Stomach (tissue), 9 donors: ENCODE measurements around the gene C16orf92. TPM values are rescaled to one million over a fixed set of nuclear protein-coding genes. Genes with fewer than 3 reads are reported as not detected.

Source experiments
- DNase-seq, 2 donors: peaks; one replicate each; pipeline versions ENCODE4 v3.0.0 to v3.0.0-alpha.2; 2013 to 2019
- H3K27ac ChIP-seq, 5 donors: fragments of 200-600 bp in 4 of 5; sonication (generic) in 4 of 5; one replicate each; pipeline ENCODE4 v1.5.1; 2013 to 2019; ENCODE audit warnings: mild to moderate bottlenecking in 1 of 5, moderate library complexity in 1 of 5
- H3K27me3 ChIP-seq, 3 donors: fragments of 200-600 bp; sonication (generic); one replicate each; pipeline ENCODE4 v1.5.1; 2017 to 2019; ENCODE audit warnings: mixed run types in 1 of 3
- H3K36me3 ChIP-seq, 4 donors: fragments of 200-600 bp; sonication (generic); 1 replicate in 3 of 4; 2 replicates in 1 of 4; pipeline ENCODE4 v1.5.1; 2016 to 2019
- H3K4me1 ChIP-seq, 4 donors: fragments of 200-600 bp; sonication (generic); one replicate each; pipeline ENCODE4 v1.5.1; 2016 to 2019
- H3K4me3 ChIP-seq, 4 donors: fragments of 200-600 bp; sonication (generic) in 3 of 4; one replicate each; pipeline ENCODE4 v1.5.1; 2016 to 2019; ENCODE audit warnings: mild to moderate bottlenecking in 1 of 4
- H3K9me3 ChIP-seq, 4 donors: fragments of 200-600 bp; sonication (generic); one replicate each; pipeline ENCODE4 v1.5.1; 2016 to 2019
- EP300 ChIP-seq: sonication (generic); formaldehyde crosslinking; IDR thresholded peaks from one replicate; pipeline ENCODE4 v1.6.1; 2017; ENCODE audit warnings: antibody characterized with exemption
- POLR2A ChIP-seq, 4 donors: fragments of 450-650 bp; IDR thresholded peaks; one replicate each; pipeline ENCODE4 v1.6.1; 2016; ENCODE audit warnings: antibody characterized with exemption in 4 of 4, control low read depth in 2 of 4, mild to moderate bottlenecking in 1 of 4, moderate library complexity in 1 of 4
- POLR2AphosphoS5 ChIP-seq, 3 donors: sonication (generic); formaldehyde crosslinking; IDR thresholded peaks; one replicate each; pipeline ENCODE4 v1.6.1; 2016; ENCODE audit warnings: antibody characterized with exemption in 3 of 3
- WGBS, 5 donors: extraction: QIAGEN DNeasy Blood & Tissue Kit in 3 of 5; methylation state at CpG; one replicate each; pipeline versions ENCODE4 v1.1.5 to v1.1.7; 2013 to 2018; 5-methylcytosine and 5-hydroxymethylcytosine counted together
- intact Hi-C: fragments of 100-400 bp; cut with DNase I; formaldehyde crosslinking; loops from one replicate; pipeline ENCODE4 v1.15.1; 2023; ENCODE audit warnings: low total_unique reads
- polyA plus RNA-seq, 3 donors: library from polyadenylated mRNA; stranded (reverse); fragments of 200-250 nt; gene quantifications; one replicate each; pipeline ENCODE4 v1.2.3, GENCODE V29; 2013
- total RNA-seq, 5 donors: library from RNA; depleted of rRNA; stranded (reverse); fragments of >200 nt; gene quantifications; one replicate each; pipeline versions ENCODE4 v1.1.0 to v1.2.3, GENCODE V29; 2014 to 2016
- TF ChIP-seq, protein P1 (sequence below), 7 experiments: fragments of 450-650 bp in 4 of 7; fragments of 200-600 bp in 3 of 7; sonication (generic) in 3 of 7; IDR thresholded peaks; one replicate each; pipeline ENCODE4 v1.5.1; 2016 to 2019; ENCODE audit warnings: antibody characterized with exemption in 7 of 7, control low read depth in 2 of 7, mild to moderate bottlenecking in 1 of 7
- donor health status: healthy with polysubstance abuse.
- donor health status: Bipolar disorder and iron deficiency.
- donor health status: healthy.

The C16orf92 gene
- total and polyA plus RNA-seq, 8 donors: not detected

DNA sequence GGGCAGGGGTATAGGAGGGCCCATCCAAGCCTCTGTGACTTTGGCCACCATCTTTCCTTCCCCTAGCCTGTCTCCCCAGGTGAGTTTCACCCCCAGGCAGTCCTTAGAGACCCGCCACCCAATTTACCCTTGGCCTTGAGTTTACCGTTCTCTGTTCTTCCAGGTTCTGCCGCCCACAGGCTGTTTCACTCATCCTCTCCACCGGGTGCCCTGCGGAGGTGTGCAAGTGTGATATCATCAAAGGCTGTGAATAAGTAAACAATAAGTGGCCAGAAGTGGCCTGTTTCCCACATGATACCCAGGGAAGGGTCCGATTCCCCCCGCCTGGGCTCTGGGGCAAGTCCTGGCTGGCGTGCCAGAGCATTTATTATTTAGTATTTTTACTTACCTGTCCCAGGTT lies 23.2 kb downstream of the C16orf92 start:
- no peak overlapping the region for H3K4me3 ChIP-seq
- 41 to 57% (median 45%) methylated on average over 8 of the region's 8 CpGs for WGBS, 5 donors
- H3K36me3 ChIP-seq: no peaks in the 10 kb centered on the region
- H3K27ac ChIP-seq: no peak overlapping the region
- peaks cover 0 to 20% (median 0%) of the 10 kb centered on the region in 3 donors for H3K27me3 ChIP-seq
- TF ChIP-seq, protein P1, sequence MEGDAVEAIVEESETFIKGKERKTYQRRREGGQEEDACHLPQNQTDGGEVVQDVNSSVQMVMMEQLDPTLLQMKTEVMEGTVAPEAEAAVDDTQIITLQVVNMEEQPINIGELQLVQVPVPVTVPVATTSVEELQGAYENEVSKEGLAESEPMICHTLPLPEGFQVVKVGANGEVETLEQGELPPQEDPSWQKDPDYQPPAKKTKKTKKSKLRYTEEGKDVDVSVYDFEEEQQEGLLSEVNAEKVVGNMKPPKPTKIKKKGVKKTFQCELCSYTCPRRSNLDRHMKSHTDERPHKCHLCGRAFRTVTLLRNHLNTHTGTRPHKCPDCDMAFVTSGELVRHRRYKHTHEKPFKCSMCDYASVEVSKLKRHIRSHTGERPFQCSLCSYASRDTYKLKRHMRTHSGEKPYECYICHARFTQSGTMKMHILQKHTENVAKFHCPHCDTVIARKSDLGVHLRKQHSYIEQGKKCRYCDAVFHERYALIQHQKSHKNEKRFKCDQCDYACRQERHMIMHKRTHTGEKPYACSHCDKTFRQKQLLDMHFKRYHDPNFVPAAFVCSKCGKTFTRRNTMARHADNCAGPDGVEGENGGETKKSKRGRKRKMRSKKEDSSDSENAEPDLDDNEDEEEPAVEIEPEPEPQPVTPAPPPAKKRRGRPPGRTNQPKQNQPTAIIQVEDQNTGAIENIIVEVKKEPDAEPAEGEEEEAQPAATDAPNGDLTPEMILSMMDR (IDR thresholded peaks at IDR 0.05): no peak
- H3K4me1 ChIP-seq: peaks cover 0 to 6% (median 0%) of the 10 kb centered on the region in 4 donors
- no peaks in the 10 kb centered on the region for H3K9me3 ChIP-seq
- no peak for DNase-seq
- intact Hi-C loops: no loop called here

DNA sequence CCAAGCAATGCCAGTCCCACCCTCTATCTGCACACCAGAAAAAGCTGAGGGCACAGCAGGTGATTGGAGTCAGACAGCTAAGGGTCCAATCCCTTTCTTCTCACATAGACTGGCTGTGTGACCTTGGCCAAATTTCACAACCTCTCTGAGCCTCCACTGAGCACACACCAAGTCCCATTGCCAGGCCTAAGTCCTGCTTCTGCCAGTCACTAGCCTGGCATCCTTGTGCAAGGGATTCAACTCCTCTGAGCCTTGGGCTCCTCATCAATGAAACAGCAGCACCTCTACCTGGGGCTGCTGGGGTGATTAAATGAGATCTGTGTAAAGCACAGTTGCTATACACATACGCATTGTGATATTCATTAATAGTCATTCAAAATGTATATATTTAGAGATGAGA lies 23.6 kb downstream of the C16orf92 start:
- Histone ChIP-seq H3K9me3 (no peaks in the 10 kb centered on the region), H3K4me1 (peaks cover 0 to 6% (median 0%) of the 10 kb centered on the region in 4 donors), H3K36me3 (no peaks in the 10 kb centered on the region), H3K27me3 (peaks cover 0 to 20% (median 0%) of the 10 kb centered on the region in 3 donors), H3K27ac (no peak overlapping the region), H3K4me3 (no peak overlapping the region)
- intact Hi-C loops: no loop called here
- WGBS, 5 donors: 86 to 97% (median 92%) methylated on average over 1 of the region's 1 CpG
- no peak for DNase-seq
- TF ChIP-seq, protein P1 (IDR thresholded peaks at IDR 0.05): no peak
- TF ChIP-seq EP300: no peak
- TF ChIP-seq POLR2A (IDR thresholded peaks at IDR 0.05): no peak
- TF ChIP-seq POLR2AphosphoS5 (IDR thresholded peaks at IDR 0.05): no peak

DNA sequence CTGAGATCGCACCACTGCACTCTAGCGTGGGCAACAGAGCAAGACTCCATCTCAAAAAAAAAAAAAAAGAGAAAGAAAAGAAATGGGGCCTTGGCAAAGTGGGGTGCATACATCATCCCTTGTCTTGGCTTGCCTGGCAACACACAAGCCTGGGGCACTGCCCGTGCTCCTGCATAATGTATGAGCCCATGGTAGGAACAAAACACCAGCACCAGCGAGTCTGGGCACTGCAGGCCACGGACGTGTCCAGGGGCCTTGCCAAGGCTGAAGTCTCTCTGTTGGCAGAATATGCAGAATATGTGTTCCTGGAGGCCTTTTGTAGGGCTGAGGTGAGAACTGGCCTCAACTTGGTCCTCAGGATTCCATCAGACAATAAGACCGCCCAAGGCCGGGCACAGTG lies 26.9 kb downstream of the C16orf92 start:
- DNase-seq: no peak
- no peaks in the 10 kb centered on the region for H3K9me3 ChIP-seq
- H3K4me3 ChIP-seq: no peak overlapping the region
- peaks cover 15 to 27% (median 23%) of the 10 kb centered on the region in 4 donors for H3K4me1 ChIP-seq
- H3K27me3 ChIP-seq: no peaks in the 10 kb centered on the region
- no peak overlapping the region for H3K27ac ChIP-seq
- intact Hi-C loops: no loop called here
- WGBS, 5 donors: 89 to 94% (median 91%) methylated on average over 8 of the region's 8 CpGs
- no peaks in the 10 kb centered on the region for H3K36me3 ChIP-seq
- TF ChIP-seq POLR2A (IDR thresholded peaks at IDR 0.05): no peak
- TF ChIP-seq, protein P1 (IDR thresholded peaks at IDR 0.05): no peak
- no peak for TF ChIP-seq POLR2AphosphoS5 (IDR thresholded peaks at IDR 0.05)
- no peak for TF ChIP-seq EP300

DNA sequence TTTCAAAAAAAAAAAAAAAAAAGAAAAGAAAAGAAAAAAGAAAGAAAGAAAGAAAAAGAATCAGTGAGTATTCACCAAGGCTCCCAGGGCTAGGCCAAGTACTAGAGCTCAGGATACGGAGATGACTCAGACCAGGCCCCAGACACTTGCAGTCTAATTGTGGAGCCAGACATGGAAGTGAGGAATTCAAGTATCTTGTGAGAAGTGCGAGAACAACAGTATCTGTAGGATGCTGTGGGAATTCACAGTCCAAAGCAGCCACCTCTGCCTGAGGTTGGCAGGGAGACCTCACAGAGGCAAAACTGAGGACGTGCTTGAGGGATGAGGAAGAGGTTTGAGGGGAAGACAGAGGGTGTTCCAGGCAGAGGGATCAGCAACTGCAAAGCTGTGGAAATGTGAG lies 28.5 kb downstream of the C16orf92 start:
- Histone ChIP-seq H3K9me3 (no peaks in the 10 kb centered on the region), H3K4me3 (no peak overlapping the region), H3K27me3 (no peaks in the 10 kb centered on the region), H3K36me3 (no peaks in the 10 kb centered on the region), H3K27ac (no peak overlapping the region), H3K4me1 (peaks cover 23 to 37% (median 29%) of the 10 kb centered on the region in 4 donors)
- WGBS, 5 donors: 84 to 94% (median 90%) methylated on average over 3 of the region's 3 CpGs
- DNase-seq: no peak
- TF ChIP-seq POLR2AphosphoS5 (IDR thresholded peaks at IDR 0.05): no peak
- TF ChIP-seq, protein P1 (IDR thresholded peaks at IDR 0.05): no peak
- TF ChIP-seq EP300: no peak
- TF ChIP-seq POLR2A (IDR thresholded peaks at IDR 0.05): no peak
- intact Hi-C loops: no loop called here
